BLaER1 (cell line): ENCODE measurements around the gene PIK3R3.

Experiments
- H3K27ac ChIP-seq: shearing (Covaris generic); formaldehyde crosslinking; 2 replicates; pipeline ENCODE4 v1.8.1; 2022
- H3K27me3 ChIP-seq: shearing (Covaris generic); formaldehyde crosslinking; 2 replicates; pipeline ENCODE4 v1.8.1; 2022
- H3K36me3 ChIP-seq: shearing (Covaris generic); formaldehyde crosslinking; 2 replicates; pipeline ENCODE4 v1.8.1; 2022
- H3K4me1 ChIP-seq: shearing (Covaris generic); formaldehyde crosslinking; 2 replicates; pipeline ENCODE4 v1.8.1; 2022
- H3K4me2 ChIP-seq: shearing (Covaris generic); formaldehyde crosslinking; 2 replicates; pipeline ENCODE4 v1.8.1; 2022
- H3K4me3 ChIP-seq: shearing (Covaris generic); formaldehyde crosslinking; 2 replicates; pipeline ENCODE4 v1.8.1; 2022
- H3K9ac ChIP-seq: shearing (Covaris generic); formaldehyde crosslinking; 2 replicates; pipeline ENCODE4 v1.8.1; 2022
- H3K9me3 ChIP-seq: shearing (Covaris generic); formaldehyde crosslinking; 2 replicates; pipeline ENCODE4 v1.8.1; 2022
- H4K20me1 ChIP-seq: shearing (Covaris generic); formaldehyde crosslinking; 2 replicates; pipeline ENCODE4 v1.8.1; 2022
- Cebpa-rat ChIP-seq: shearing (Covaris generic); IDR thresholded peaks from 2 replicates; pipeline ENCODE4 v1.8.1; 2022

PIK3R3 gene

GRCh38 chr1:46034601-46035516, 97.6 kb downstream of the PIK3R3 start:
- no peak overlapping the region for H3K4me3 ChIP-seq
- peaks cover 96% of the 10 kb centered on the region for H3K36me3 ChIP-seq
- H3K27me3 ChIP-seq, result no peaks in the 10 kb centered on the region
- no peak overlapping the region for H3K9ac ChIP-seq
- H3K4me2 ChIP-seq, result no peak overlapping the region
- no peak for TF ChIP-seq Cebpa-rat
- no peak overlapping the region for H3K27ac ChIP-seq
- no peaks in the 10 kb centered on the region for H3K4me1 ChIP-seq
- H3K9me3 ChIP-seq, result no peaks in the 10 kb centered on the region
- H4K20me1 ChIP-seq, result peaks cover 23% of the 10 kb centered on the region; the same call in 1 of the 2 replicates

- no peaks in the 10 kb centered on the region for H3K4me1 ChIP-seq
- H3K4me2 ChIP-seq, result no peak overlapping the region
- H3K9ac ChIP-seq, result no peak overlapping the region
- no peak overlapping the region for H3K27ac ChIP-seq
- peaks cover 88% of the 10 kb centered on the region for H3K36me3 ChIP-seq
- no peak for TF ChIP-seq Cebpa-rat
- H4K20me1 ChIP-seq, result peaks cover 8% of the 10 kb centered on the region; the same call in 1 of the 2 replicates
- no peaks in the 10 kb centered on the region for H3K27me3 ChIP-seq
- no peaks in the 10 kb centered on the region for H3K9me3 ChIP-seq
- no peak overlapping the region for H3K4me3 ChIP-seq
Measured at GRCh38 chr1:46030876-46031660, 101.4 kb downstream of the PIK3R3 start.

DNA sequence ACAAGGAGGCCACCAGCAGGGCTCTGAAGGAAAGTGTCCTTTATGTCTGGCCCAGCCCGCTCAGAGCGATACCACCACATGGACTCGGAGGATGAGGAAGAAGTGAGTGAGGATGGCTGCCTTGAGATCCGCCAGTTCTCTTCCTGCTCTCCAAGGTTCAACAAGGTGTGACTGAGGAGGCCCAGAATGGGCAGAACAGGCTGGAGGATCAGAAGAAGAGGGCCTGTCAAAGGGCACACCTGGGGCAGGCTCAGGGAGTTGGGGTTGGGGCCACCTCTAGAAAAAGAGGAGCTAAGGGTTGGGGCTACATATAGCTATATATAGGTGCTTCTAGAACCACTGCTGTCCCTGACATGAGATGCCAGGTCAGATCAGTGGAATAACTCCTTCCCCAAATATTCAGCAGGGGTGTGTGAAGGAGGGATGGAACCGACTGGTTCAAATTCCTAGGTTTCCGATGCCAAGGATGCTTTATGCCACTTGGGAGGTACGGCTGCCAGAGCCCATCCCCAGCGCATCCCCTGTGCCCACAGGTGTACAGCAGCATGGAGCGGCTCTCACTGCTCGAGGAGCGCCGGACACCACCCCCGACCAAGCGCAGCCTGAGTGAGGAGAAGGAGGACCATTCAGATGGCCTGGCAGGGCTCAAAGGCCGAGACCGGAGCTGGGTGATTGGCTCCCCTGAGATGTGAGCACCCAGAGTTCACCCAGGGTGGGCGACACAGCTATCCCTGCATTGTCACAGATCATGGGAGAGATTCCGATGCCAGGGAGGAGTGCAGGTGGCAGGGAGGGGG, 102.2 kb downstream of the PIK3R3 start:
- no peak overlapping the region for H3K27ac ChIP-seq
- no peak overlapping the region for H3K4me2 ChIP-seq
- peaks cover 86% of the 10 kb centered on the region for H3K36me3 ChIP-seq
- H3K27me3 ChIP-seq, result no peaks in the 10 kb centered on the region
- no peaks in the 10 kb centered on the region for H3K9me3 ChIP-seq
- no peak overlapping the region for H3K4me3 ChIP-seq
- TF ChIP-seq Cebpa-rat, result no peak
- no peak overlapping the region for H3K9ac ChIP-seq
- peaks cover 5% of the 10 kb centered on the region; the same call in 1 of the 2 replicates for H4K20me1 ChIP-seq
- no peaks in the 10 kb centered on the region for H3K4me1 ChIP-seq

- Histone ChIP-seq H3K4me3 (no peak overlapping the region), H3K36me3 (peaks cover 86% of the 10 kb centered on the region), H3K4me1 (no peaks in the 10 kb centered on the region), H3K27me3 (no peaks in the 10 kb centered on the region), H3K9me3 (no peaks in the 10 kb centered on the region), H3K4me2 (no peak overlapping the region), H3K9ac (no peak overlapping the region), H3K27ac (no peak overlapping the region), H4K20me1 (no peaks in the 10 kb centered on the region)
- no peak for TF ChIP-seq Cebpa-rat
Measured at GRCh38 chr1:46027788-46028573, 104.4 kb downstream of the PIK3R3 start.

- Histone ChIP-seq H3K9me3 (no peaks in the 10 kb centered on the region), H3K36me3 (peaks cover 86% of the 10 kb centered on the region), H3K27ac (no peak overlapping the region), H3K4me2 (no peak overlapping the region), H3K4me3 (no peak overlapping the region), H3K9ac (no peak overlapping the region), H4K20me1 (no peaks in the 10 kb centered on the region), H3K4me1 (no peaks in the 10 kb centered on the region), H3K27me3 (no peaks in the 10 kb centered on the region)
- TF ChIP-seq Cebpa-rat, result no peak
Measured at GRCh38 chr1:46026531-46026930, 105.9 kb downstream of the PIK3R3 start.

- Histone ChIP-seq H3K36me3 (peaks cover 58% of the 10 kb centered on the region), H3K9ac (no peak overlapping the region), H3K4me2 (no peak overlapping the region), H3K4me3 (no peak overlapping the region), H3K27me3 (no peaks in the 10 kb centered on the region), H3K27ac (no peak overlapping the region), H4K20me1 (no peaks in the 10 kb centered on the region), H3K9me3 (no peaks in the 10 kb centered on the region), H3K4me1 (no peaks in the 10 kb centered on the region)
- no peak for TF ChIP-seq Cebpa-rat
Measured at GRCh38 chr1:46021046-46021996, 111.1 kb downstream of the PIK3R3 start.

DNA sequence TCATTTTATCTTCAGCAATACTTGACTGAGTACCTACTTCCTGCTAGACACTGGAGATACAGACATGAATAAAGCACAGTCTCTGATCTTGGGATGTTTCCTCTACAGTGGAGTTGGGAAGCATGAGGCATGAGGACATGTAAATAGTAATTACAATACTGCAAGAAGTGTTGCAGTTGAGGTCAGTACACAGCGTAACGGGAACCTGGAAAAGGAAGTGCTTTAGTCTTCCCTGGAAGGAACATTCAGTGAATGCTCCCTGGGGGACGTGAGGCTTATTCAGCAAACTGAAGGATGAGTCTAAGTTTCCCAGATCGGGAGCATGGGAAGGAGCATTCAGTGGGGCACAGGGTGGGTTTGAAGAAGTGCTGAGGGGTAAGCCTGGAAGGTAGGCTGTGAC, 112.4 kb downstream of the PIK3R3 start:
- Histone ChIP-seq H4K20me1 (no peaks in the 10 kb centered on the region), H3K4me2 (no peak overlapping the region), H3K27me3 (no peaks in the 10 kb centered on the region), H3K9ac (no peak overlapping the region), H3K4me1 (no peaks in the 10 kb centered on the region), H3K36me3 (peaks cover 49% of the 10 kb centered on the region), H3K4me3 (no peak overlapping the region), H3K27ac (no peak overlapping the region), H3K9me3 (no peaks in the 10 kb centered on the region)
- no peak for TF ChIP-seq Cebpa-rat

DNA sequence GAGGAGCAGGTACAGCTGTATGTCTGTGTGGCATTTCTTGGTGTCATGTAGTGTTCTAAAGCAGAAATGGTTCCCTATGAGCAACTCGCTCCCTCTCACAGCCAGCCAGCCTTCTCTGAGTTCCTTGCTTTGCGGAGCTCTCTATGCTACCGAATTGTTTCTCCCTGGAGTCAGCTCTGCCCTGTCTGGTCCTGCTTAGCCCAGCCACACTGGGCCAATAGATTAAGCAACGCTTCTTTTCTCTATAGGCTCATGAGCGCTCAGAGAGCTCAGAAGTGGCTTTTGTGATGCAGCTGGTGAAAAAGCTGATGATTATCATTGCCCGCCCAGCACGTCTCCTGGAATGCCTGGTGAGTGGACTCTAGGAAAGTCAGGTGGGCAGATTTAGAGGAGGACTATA, 113.1 kb downstream of the PIK3R3 start:
- Histone ChIP-seq H3K4me1 (no peaks in the 10 kb centered on the region), H3K9me3 (no peaks in the 10 kb centered on the region), H3K4me2 (no peak overlapping the region), H3K36me3 (peaks cover 43% of the 10 kb centered on the region), H3K4me3 (no peak overlapping the region), H4K20me1 (no peaks in the 10 kb centered on the region), H3K9ac (no peak overlapping the region), H3K27me3 (no peaks in the 10 kb centered on the region), H3K27ac (no peak overlapping the region)
- no peak for TF ChIP-seq Cebpa-rat
